ENCODE results near the gene VIM.
"Not testable (repeated sequence)": the region's sequence is repeated elsewhere in the genome, so short reads cannot be mapped to it uniquely, and the experiment has no call there.

VIM gene

DNA sequence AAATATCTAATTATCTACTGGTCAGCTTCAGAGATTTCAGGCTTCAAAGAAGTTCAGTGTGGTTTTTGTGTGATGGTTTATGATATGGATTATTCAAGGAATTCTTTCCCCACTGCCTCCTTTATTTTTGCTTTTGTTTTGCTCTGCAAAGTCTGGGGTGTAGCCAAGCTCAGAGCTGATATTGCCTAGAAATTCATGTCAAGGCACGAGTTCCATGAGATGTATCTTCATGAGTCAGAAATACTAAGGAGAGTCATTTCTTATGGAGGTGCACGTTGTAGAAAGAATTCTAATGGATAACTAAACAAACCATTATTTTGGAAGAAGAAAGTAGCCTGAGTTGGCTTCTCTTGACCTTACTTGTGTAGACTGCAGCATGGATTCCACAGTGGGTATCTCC lies 37.4 kb downstream of the VIM start:
- Histone ChIP-seq H3K9me3 (ENCODE audit: low read length) (peaks cover 7% of the 10 kb centered on the region), H3K4me1 (ENCODE audit: insufficient read depth, low read length) (no peaks in the 10 kb centered on the region), H3K9ac (ENCODE audit: low read length) (no peak overlapping the region), H3K36me3 (ENCODE audit: insufficient read depth, low read length) (no peaks in the 10 kb centered on the region), H3K27ac (ENCODE audit: low read depth, low read length) (no peak overlapping the region), H3K4me3 (ENCODE audit: low read depth in 1 of 2, low read length in 2 of 2) (no peak overlapping the region), H3K27me3 (ENCODE audit: control insufficient read depth in 1 of 2, insufficient read depth in 2 of 2, low read length in 2 of 2) (no peaks in the 10 kb centered on the region)

DNA sequence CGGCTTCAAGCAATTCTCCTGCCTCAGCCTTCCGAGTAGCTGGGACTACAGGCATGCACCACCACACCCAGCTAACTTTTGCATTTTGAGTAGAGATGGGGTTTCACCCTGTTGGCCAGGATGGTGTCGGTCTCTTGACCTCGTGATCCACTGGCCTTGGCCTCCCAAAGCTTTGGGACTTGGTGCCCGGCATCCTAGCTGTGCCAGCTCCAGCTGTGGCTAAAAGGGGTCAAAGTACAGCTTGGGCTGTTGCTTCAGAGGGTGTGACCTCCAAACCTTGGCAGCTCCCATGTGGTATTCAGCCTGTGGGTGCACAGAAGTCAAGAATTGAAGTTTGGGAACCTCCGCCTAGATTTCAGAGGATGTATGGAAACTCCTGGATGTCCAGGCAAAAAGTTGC lies 38.5 kb downstream of the VIM start:
- not testable (repeated sequence) for H3K9ac ChIP-seq (ENCODE audit: low read length); H3K27ac ChIP-seq (ENCODE audit: low read depth, low read length); H3K4me3 ChIP-seq (ENCODE audit: low read depth in 1 of 2, low read length in 2 of 2); H3K9me3 ChIP-seq (ENCODE audit: low read length); H3K36me3 ChIP-seq (ENCODE audit: insufficient read depth, low read length); H3K4me1 ChIP-seq (ENCODE audit: insufficient read depth, low read length); H3K27me3 ChIP-seq (ENCODE audit: control insufficient read depth in 1 of 2, insufficient read depth in 2 of 2, low read length in 2 of 2)

DNA sequence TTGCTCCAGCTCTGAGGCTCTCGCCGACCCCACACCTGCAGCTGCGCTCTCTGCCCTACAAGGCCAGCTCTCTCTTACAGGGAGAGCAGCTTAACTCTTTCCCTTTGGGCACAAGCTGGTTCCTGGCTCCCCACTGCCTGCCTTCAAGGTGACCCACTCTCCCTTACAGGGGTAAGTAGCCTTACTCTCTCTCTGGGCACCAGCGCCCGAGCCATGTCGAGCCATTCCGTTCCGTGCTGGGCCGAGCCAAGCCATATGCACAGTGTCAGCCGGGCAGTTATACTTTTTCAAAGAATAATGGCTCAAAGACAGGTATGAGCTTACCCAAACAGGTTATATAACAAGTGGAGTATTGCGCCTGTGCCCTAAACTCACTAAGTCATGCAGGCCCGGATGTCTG lies 44.6 kb downstream of the VIM start:
- H3K9ac ChIP-seq (ENCODE audit: low read length) = no peak overlapping the region
- no peak overlapping the region for H3K27ac ChIP-seq (ENCODE audit: low read depth, low read length)
- H3K4me1 ChIP-seq (ENCODE audit: insufficient read depth, low read length) = no peaks in the 10 kb centered on the region
- no peaks in the 10 kb centered on the region for H3K27me3 ChIP-seq (ENCODE audit: control insufficient read depth in 1 of 2, insufficient read depth in 2 of 2, low read length in 2 of 2)
- no peak overlapping the region for H3K4me3 ChIP-seq (ENCODE audit: low read depth in 1 of 2, low read length in 2 of 2)
- no peaks in the 10 kb centered on the region for H3K36me3 ChIP-seq (ENCODE audit: insufficient read depth, low read length)
- H3K9me3 ChIP-seq (ENCODE audit: low read length) = no peaks in the 10 kb centered on the region

DNA sequence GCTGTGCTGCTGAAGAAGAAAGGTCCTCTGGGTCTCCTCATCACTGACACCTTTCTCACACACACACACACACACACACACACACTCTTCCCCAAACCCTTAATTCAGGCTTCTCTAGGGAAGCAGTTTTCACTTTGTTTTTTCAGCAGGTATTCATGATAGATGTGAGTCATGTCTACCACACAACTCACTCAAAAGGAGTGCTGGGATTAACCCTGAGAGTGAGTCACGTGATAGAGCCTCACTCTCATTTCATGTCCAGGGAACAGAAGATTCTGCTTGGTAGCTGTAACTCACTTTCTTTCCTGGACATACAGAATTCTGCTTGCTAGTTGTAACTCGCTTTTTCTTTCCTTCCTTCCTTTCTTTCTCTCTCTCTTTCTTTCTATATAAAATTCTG lies 45.4 kb downstream of the VIM start:
- Histone ChIP-seq H3K9me3 (ENCODE audit: low read length) (no peaks in the 10 kb centered on the region), H3K9ac (ENCODE audit: low read length) (no peak overlapping the region), H3K27me3 (ENCODE audit: control insufficient read depth in 1 of 2, insufficient read depth in 2 of 2, low read length in 2 of 2) (no peaks in the 10 kb centered on the region), H3K4me1 (ENCODE audit: insufficient read depth, low read length) (no peaks in the 10 kb centered on the region), H3K27ac (ENCODE audit: low read depth, low read length) (no peak overlapping the region), H3K4me3 (ENCODE audit: low read depth in 1 of 2, low read length in 2 of 2) (no peak overlapping the region), H3K36me3 (ENCODE audit: insufficient read depth, low read length) (no peaks in the 10 kb centered on the region)

DNA sequence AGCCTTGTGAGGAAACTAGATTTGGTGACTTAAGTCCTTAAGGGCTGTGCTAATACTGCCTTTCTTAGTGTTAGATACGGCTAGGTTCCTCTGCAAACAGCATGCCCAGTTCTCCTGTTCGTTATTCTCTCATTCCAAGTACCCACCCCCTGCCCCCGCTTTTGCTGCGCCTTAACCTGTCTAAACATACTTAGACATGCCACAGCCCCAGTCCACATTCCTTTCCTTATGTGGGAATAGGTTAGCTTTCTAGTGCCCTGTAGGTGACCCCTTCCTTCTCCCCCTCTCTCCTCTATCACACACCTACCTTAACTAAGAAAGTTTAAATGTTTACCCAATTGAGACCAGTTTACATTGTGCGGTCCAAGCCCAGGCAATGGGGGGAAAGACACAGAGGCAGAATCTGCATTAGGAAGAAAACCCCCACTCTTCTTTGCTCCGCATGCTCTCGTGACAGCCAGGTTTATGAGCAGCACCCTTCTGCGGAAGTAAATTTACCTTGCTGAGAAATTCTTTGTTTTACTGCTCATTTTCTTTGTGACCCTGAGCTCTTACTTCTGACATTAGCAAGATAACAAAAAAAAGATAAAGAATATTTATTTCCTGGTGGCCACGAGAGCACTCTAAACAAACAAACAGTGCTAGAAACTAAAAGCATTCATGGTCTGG lies 48.8 kb downstream of the VIM start:
- Histone ChIP-seq H3K9ac (ENCODE audit: low read length) (no peak overlapping the region), H3K4me1 (ENCODE audit: insufficient read depth, low read length) (no peaks in the 10 kb centered on the region), H3K27ac (ENCODE audit: low read depth, low read length) (no peak overlapping the region), H3K36me3 (ENCODE audit: insufficient read depth, low read length) (no peaks in the 10 kb centered on the region), H3K27me3 (ENCODE audit: control insufficient read depth in 1 of 2, insufficient read depth in 2 of 2, low read length in 2 of 2) (no peaks in the 10 kb centered on the region), H3K4me3 (ENCODE audit: low read depth in 1 of 2, low read length in 2 of 2) (no peak overlapping the region), H3K9me3 (ENCODE audit: low read length) (no peaks in the 10 kb centered on the region)

DNA sequence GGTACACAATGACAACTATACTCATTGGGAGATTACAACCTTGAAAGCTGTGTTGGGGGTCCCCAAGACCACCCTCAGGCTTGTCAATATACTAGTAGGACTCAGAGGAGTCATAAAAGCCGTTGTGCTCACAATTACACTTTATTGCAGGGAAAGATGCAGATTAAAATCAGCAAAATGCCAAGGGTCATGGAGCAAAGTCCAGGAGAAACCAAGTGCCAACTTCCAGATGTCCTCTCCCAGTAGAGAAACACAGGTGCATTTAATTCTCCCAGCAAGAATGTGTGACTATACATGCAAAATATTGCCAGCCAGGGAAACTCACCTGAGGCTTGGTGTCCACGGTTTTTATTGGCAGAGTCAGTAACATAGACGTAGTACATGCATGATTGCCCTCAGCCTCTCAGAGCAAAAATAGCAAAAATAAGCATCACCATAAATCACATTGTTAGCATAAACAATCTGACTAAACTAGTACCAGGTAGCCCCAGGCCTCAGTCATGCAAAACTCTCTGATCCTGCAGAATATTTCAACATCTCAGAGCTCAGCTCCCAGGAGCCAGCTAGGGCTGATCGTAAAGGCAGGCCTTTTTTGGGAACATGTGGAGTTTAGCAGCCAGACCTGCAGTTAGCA lies 50.7 kb downstream of the VIM start:
- H3K4me3 ChIP-seq (ENCODE audit: low read depth in 1 of 2, low read length in 2 of 2) = no peak overlapping the region
- no peak overlapping the region for H3K9ac ChIP-seq (ENCODE audit: low read length)
- no peaks in the 10 kb centered on the region for H3K4me1 ChIP-seq (ENCODE audit: insufficient read depth, low read length)
- no peak overlapping the region for H3K27ac ChIP-seq (ENCODE audit: low read depth, low read length)
- H3K36me3 ChIP-seq (ENCODE audit: insufficient read depth, low read length) = no peaks in the 10 kb centered on the region
- H3K27me3 ChIP-seq (ENCODE audit: control insufficient read depth in 1 of 2, insufficient read depth in 2 of 2, low read length in 2 of 2) = no peaks in the 10 kb centered on the region
- H3K9me3 ChIP-seq (ENCODE audit: low read length) = no peaks in the 10 kb centered on the region

DNA sequence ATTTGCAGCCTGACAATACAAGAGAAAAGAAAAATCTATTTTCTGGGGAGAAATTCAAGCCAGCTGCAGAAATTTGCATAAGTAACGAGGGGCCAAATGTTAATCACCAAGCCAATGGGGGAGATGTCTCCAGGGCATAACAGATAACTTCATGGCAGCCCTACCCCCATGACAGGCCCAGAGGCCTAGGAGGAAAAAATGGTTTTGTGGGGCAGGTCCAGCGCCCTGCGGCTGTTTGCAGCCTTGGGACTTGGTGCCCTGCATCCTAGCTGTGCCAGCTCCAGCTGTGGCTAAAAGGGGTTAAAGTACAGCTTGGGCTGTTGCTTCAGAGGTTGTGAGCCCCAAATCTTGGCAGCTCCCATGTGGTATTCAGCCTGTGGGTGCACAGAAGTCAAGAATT lies 54.3 kb downstream of the VIM start:
- Histone ChIP-seq H3K27ac (ENCODE audit: low read depth, low read length) (no peak overlapping the region), H3K4me3 (ENCODE audit: low read depth in 1 of 2, low read length in 2 of 2) (no peak overlapping the region), H3K9me3 (ENCODE audit: low read length) (no peaks in the 10 kb centered on the region), H3K36me3 (ENCODE audit: insufficient read depth, low read length) (no peaks in the 10 kb centered on the region), H3K27me3 (ENCODE audit: control insufficient read depth in 1 of 2, insufficient read depth in 2 of 2, low read length in 2 of 2) (no peaks in the 10 kb centered on the region), H3K9ac (ENCODE audit: low read length) (no peak overlapping the region), H3K4me1 (ENCODE audit: insufficient read depth, low read length) (no peaks in the 10 kb centered on the region)

DNA sequence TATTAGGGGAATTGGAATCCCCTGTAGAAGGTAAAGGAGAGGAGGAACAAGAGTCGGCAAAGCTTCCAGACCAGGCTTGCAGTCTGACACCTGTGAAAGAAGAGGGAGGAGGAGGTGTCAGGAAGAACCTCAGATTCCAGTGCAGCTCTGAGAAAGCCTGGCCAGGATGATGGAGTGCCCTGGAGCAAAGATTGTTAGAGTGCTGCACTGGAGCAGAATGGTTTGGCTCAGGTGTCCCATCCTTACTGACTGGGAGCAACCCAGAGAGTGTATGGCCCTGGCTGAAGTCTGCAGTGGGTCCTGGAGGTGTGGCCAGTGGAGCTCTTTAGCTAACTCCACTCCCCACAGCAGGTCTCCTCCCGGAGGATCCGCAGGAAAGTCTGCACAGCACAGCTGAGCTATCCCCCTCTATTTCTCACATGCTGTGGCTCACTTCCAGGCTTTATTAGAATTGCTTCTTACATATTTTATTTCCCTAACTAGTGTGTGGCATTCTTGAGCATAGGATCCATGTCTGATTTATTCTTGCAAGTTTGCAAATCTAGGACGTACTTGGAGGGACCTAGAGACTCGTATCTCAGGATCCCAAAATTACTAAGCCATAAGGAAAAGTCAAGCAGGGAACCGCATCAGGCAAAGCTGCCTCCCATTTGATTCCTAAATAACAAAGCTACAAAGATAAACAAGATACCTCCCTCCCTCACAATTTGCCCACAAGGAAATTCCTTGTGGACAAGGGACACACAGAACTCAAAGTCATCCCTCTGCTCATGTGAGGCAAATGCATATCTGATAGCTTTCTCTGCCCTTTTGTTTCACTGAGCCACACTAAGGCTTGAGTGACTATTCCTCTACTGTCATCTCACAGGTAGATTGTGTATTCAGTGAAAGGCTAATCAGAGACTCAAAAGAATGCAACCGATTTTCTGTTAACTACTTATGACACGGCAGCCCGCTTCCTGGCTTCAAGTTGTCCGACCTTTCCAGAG lies 58.8 kb downstream of the VIM start:
- no peak overlapping the region for H3K27ac ChIP-seq (ENCODE audit: low read depth, low read length)
- H3K9me3 ChIP-seq (ENCODE audit: low read length) = no peaks in the 10 kb centered on the region
- no peaks in the 10 kb centered on the region for H3K36me3 ChIP-seq (ENCODE audit: insufficient read depth, low read length)
- no peak overlapping the region for H3K9ac ChIP-seq (ENCODE audit: low read length)
- no peaks in the 10 kb centered on the region for H3K27me3 ChIP-seq (ENCODE audit: control insufficient read depth in 1 of 2, insufficient read depth in 2 of 2, low read length in 2 of 2)
- H3K4me3 ChIP-seq (ENCODE audit: low read depth in 1 of 2, low read length in 2 of 2) = no peak overlapping the region
- no peaks in the 10 kb centered on the region for H3K4me1 ChIP-seq (ENCODE audit: insufficient read depth, low read length)

All from muscle layer of colon (tissue), 2 donors.